Neural progenitor cell (in vitro differentiated cells): Measurements from ENCODE around the gene ZNF718. TPM values are rescaled to one million over a fixed set of nuclear protein-coding genes. Genes with fewer than 3 reads are reported as not detected.
"Not testable (repeated sequence)": the region's sequence is repeated elsewhere in the genome, so short reads cannot be mapped to it uniquely, and the experiment has no call there.

Experiments used
- DNase-seq: peaks from one replicate; pipeline ENCODE4 v3.0.0-alpha.2; 2016; ENCODE audit warnings: low spot score
- H2AFZ ChIP-seq: fragments of 200-600 bp; sonication (generic); replicated peaks from 2 replicates; pipeline ENCODE4 v1.6.1; 2016; ENCODE audit warnings: antibody characterized with exemption
- H3F3A ChIP-seq: fragments of 200-600 bp; sonication (generic); 2 replicates; pipeline ENCODE4 v1.6.1; 2016; ENCODE audit warnings: antibody characterized with exemption, low read depth
- H3K27ac ChIP-seq: fragments of 200-600 bp; sonication (generic); 2 replicates; pipeline ENCODE4 v1.5.1; 2016; ENCODE audit warnings: mild to moderate bottlenecking
- H3K27me3 ChIP-seq: fragments of 200-600 bp; sonication (generic); 2 replicates; pipeline ENCODE4 v1.6.1; 2016; ENCODE audit warnings: mild to moderate bottlenecking, moderate library complexity
- H3K36me3 ChIP-seq: fragments of 200-600 bp; sonication (generic); 2 replicates; pipeline ENCODE4 v1.5.1; 2016
- H3K4me1 ChIP-seq: fragments of 200-600 bp; sonication (generic); 2 replicates; pipeline ENCODE4 v1.6.1; 2016; ENCODE audit warnings: mixed run types
- H3K4me2 ChIP-seq: fragments of 200-600 bp; sonication (generic); 2 replicates; pipeline ENCODE4 v1.6.1; 2016
- H3K4me3 ChIP-seq: fragments of 200-600 bp; sonication (generic); 2 replicates; pipeline ENCODE4 v1.5.1; 2016
- H3K79me2 ChIP-seq: fragments of 200-600 bp; sonication (generic); 2 replicates; pipeline ENCODE4 v1.6.1; 2016; ENCODE audit warnings: low read depth
- H3K9ac ChIP-seq: fragments of 200-600 bp; sonication (generic); 2 replicates; pipeline ENCODE4 v1.6.1; 2016
- H3K9me3 ChIP-seq: fragments of 200-600 bp; sonication (generic); 2 replicates; pipeline ENCODE4 v1.5.1; 2016; ENCODE audit warnings: low read depth
- H4K20me1 ChIP-seq: fragments of 200-600 bp; sonication (generic); 2 replicates; pipeline ENCODE4 v1.6.1; 2016; ENCODE audit warnings: low read depth
- H3K27ac Mint-ChIP-seq: 3 replicates; pipeline ENCODE4 v1.8.0; 2021; ENCODE audit warnings: mixed read lengths
- H3K27me3 Mint-ChIP-seq: 2 replicates; pipeline ENCODE4 v1.8.0; 2022; ENCODE audit warnings: low read depth, mild to moderate bottlenecking, inconsistent platforms, moderate library complexity, mixed read lengths; ENCODE audit not compliant: insufficient read depth
- H3K36me3 Mint-ChIP-seq: 3 replicates; pipeline ENCODE4 v1.8.0; 2021; ENCODE audit warnings: mixed read lengths
- H3K4me1 Mint-ChIP-seq: 3 replicates; pipeline ENCODE4 v1.8.0; 2021; ENCODE audit warnings: mixed read lengths
- H3K4me3 Mint-ChIP-seq: 3 replicates; pipeline ENCODE4 v1.8.0; 2021; ENCODE audit warnings: mild to moderate bottlenecking, moderate library complexity, mixed read lengths
- H3K9me3 Mint-ChIP-seq: 3 replicates; pipeline ENCODE4 v1.8.0; 2020; ENCODE audit warnings: mixed read lengths
- CTCF ChIP-seq: fragments of 200-600 bp; sonication (generic); IDR thresholded peaks from 2 replicates; pipeline ENCODE4 v1.5.1; 2017; ENCODE audit warnings: antibody characterized with exemption, mild to moderate bottlenecking
- EZH2 ChIP-seq: fragments of 200-600 bp; sonication (generic); IDR thresholded peaks from 2 replicates; pipeline ENCODE4 v1.6.1; 2017; ENCODE audit warnings: antibody characterized with exemption, mild to moderate bottlenecking, moderate library complexity
- EZH2phosphoT487 ChIP-seq: fragments of 200-600 bp; sonication (generic); IDR thresholded peaks from 2 replicates; pipeline ENCODE4 v1.6.1; 2017; ENCODE audit warnings: antibody characterized with exemption
- total RNA-seq: library from RNA; depleted of rRNA; stranded (reverse); fragments of >200 nt; gene quantifications from 2 replicates; pipeline ENCODE4 v1.2.3, GENCODE V29; 2015; ENCODE audit warnings: low replicate concordance

Gene ZNF718
- total RNA-seq, 1 donor from 2014 or later, result 15.4 TPM

GRCh38 chr4:175986-176385, 51.7 kb downstream of the ZNF718 start:
- no peak overlapping the region for H2AFZ ChIP-seq
- H3K4me3 ChIP-seq, result no peak overlapping the region
- H3K4me1 ChIP-seq, result no peaks in the 10 kb centered on the region
- no peak for TF ChIP-seq CTCF
- no peak for TF ChIP-seq EZH2
- TF ChIP-seq EZH2phosphoT487, result no peak
- no peak for DNase-seq
- no peak overlapping the region for H3K4me3 Mint-ChIP-seq
- no peaks in the 10 kb centered on the region for H4K20me1 ChIP-seq
- H3K9me3 ChIP-seq, result peaks cover 59% of the 10 kb centered on the region
- no peak overlapping the region for H3K9ac ChIP-seq
- H3K27me3 Mint-ChIP-seq, result peaks cover 5% of the 10 kb centered on the region
- no peak overlapping the region for H3K27ac Mint-ChIP-seq
- peaks cover 25% of the 10 kb centered on the region for H3K36me3 ChIP-seq
- H3K79me2 ChIP-seq, result no peaks in the 10 kb centered on the region
- H3F3A ChIP-seq, result no peaks in the 10 kb centered on the region
- peaks cover 81% of the 10 kb centered on the region for H3K9me3 Mint-ChIP-seq
- H3K4me1 Mint-ChIP-seq, result no peaks in the 10 kb centered on the region
- no peaks in the 10 kb centered on the region for H3K27me3 ChIP-seq
- no peak overlapping the region for H3K4me2 ChIP-seq
- no peak overlapping the region for H3K27ac ChIP-seq
- peaks cover 22% of the 10 kb centered on the region for H3K36me3 Mint-ChIP-seq

GRCh38 chr4:176995-177394, 52.7 kb downstream of the ZNF718 start:
- peaks cover 18% of the 10 kb centered on the region for H3K36me3 Mint-ChIP-seq
- Histone ChIP-seq H3K79me2 (no peaks in the 10 kb centered on the region), H3K9ac (no peak overlapping the region), H3F3A (no peaks in the 10 kb centered on the region), H3K36me3 (peaks cover 23% of the 10 kb centered on the region), H3K9me3 (peaks cover 50% of the 10 kb centered on the region), H3K4me3 (no peak overlapping the region), H3K27ac (no peak overlapping the region), H3K4me1 (no peaks in the 10 kb centered on the region), H3K4me2 (no peak overlapping the region), H3K27me3 (no peaks in the 10 kb centered on the region), H4K20me1 (no peaks in the 10 kb centered on the region), H2AFZ (no peak overlapping the region)
- H3K4me1 Mint-ChIP-seq, result no peaks in the 10 kb centered on the region
- H3K27me3 Mint-ChIP-seq, result peaks cover 2% of the 10 kb centered on the region
- TF ChIP-seq EZH2phosphoT487 (no peak), CTCF (no peak), EZH2 (no peak)
- no peak for DNase-seq
- no peak overlapping the region for H3K27ac Mint-ChIP-seq
- peaks cover 80% of the 10 kb centered on the region for H3K9me3 Mint-ChIP-seq
- H3K4me3 Mint-ChIP-seq, result no peak overlapping the region

- peaks cover 80% of the 10 kb centered on the region for H3K9me3 Mint-ChIP-seq
- not testable (repeated sequence) for H3K4me3 Mint-ChIP-seq, H3K27me3 Mint-ChIP-seq
Measured at GRCh38 chr4:182225-182624, 57.9 kb downstream of the ZNF718 start.

GRCh38 chr4:188091-188490, 63.8 kb downstream of the ZNF718 start:
- Histone ChIP-seq H3K36me3 (no peaks in the 10 kb centered on the region), H3K27ac (no peak overlapping the region), H3K9me3 (peaks cover 13% of the 10 kb centered on the region), H3F3A (no peaks in the 10 kb centered on the region), H3K27me3 (no peaks in the 10 kb centered on the region), H2AFZ (no peak overlapping the region), H3K79me2 (peaks cover 26% of the 10 kb centered on the region), H3K4me1 (no peaks in the 10 kb centered on the region), H3K9ac (no peak overlapping the region), H4K20me1 (no peaks in the 10 kb centered on the region), H3K4me3 (no peak overlapping the region), H3K4me2 (no peak overlapping the region)
- no peak for DNase-seq
- Mint-ChIP-seq H3K36me3 (peaks cover 2% of the 10 kb centered on the region), H3K27me3 (no peaks in the 10 kb centered on the region), H3K9me3 (peaks cover 69% of the 10 kb centered on the region), H3K4me3 (no peak overlapping the region), H3K4me1 (no peaks in the 10 kb centered on the region), H3K27ac (no peak overlapping the region)
- TF ChIP-seq EZH2phosphoT487, result no peak
- TF ChIP-seq EZH2, result no peak
- no peak for TF ChIP-seq CTCF

More at GRCh38 chr4:182225-182624, 57.9 kb downstream of the ZNF718 start:
- not testable (repeated sequence) for H3K4me3 ChIP-seq, H3K4me1 ChIP-seq, H3K27ac ChIP-seq, H3K36me3 ChIP-seq, H2AFZ ChIP-seq, H3K9ac ChIP-seq, H3K4me1 Mint-ChIP-seq, H3K27me3 ChIP-seq, H3K36me3 Mint-ChIP-seq, H3F3A ChIP-seq, H3K27ac Mint-ChIP-seq, DNase-seq, H3K4me2 ChIP-seq, H4K20me1 ChIP-seq
- peaks cover 28% of the 10 kb centered on the region for H3K79me2 ChIP-seq
- H3K9me3 ChIP-seq, result peaks cover 28% of the 10 kb centered on the region

- not testable (repeated sequence) for DNase-seq, H3K27me3 Mint-ChIP-seq, H3K4me3 ChIP-seq, H3K27ac Mint-ChIP-seq, H3K27ac ChIP-seq, H3F3A ChIP-seq, H3K4me2 ChIP-seq, H2AFZ ChIP-seq, H3K27me3 ChIP-seq, H3K79me2 ChIP-seq, H3K4me1 ChIP-seq, H3K36me3 Mint-ChIP-seq, H4K20me1 ChIP-seq, H3K4me1 Mint-ChIP-seq, H3K9ac ChIP-seq, H3K36me3 ChIP-seq, H3K4me3 Mint-ChIP-seq
- peaks cover 11% of the 10 kb centered on the region for H3K9me3 ChIP-seq
- peaks cover 63% of the 10 kb centered on the region for H3K9me3 Mint-ChIP-seq
Measured at GRCh38 chr4:195159-195558, 70.9 kb downstream of the ZNF718 start.
